ENCODE results near the gene NIP7. TPM values are rescaled to one million over a fixed set of nuclear protein-coding genes. Genes with fewer than 3 reads are reported as not detected.
"Not testable (repeated sequence)": the region's sequence is repeated elsewhere in the genome, so short reads cannot be mapped to it uniquely, and the experiment has no call there.

NIP7 gene
- total RNA-seq, 1 experiment from 2014 or later = 62.8 TPM

GRCh38 chr16:69351309-69352027, 11.9 kb downstream of the NIP7 start, which contains the start of gene TMED6:
Gene TMED6 (minus strand): TSS chr16:69351786. CDS start chr16:69351753, 33 bp downstream.
- intact Hi-C loops (cut with micrococcal nuclease) = no loop called here
- Histone ChIP-seq H3K27me3 (ENCODE audit: insufficient read depth, low read length) (no peaks in the 10 kb centered on the region), H3K4me2 (ENCODE audit: low read length) (no peak within 1 kb of the TSS), H3K27ac (ENCODE audit: low read depth, low read length) (no peak within 1 kb of the TSS), H3K4me1 (ENCODE audit: control insufficient read depth in 1 of 2, insufficient read depth in 2 of 2, low read length in 2 of 2) (no peaks in the 10 kb centered on the region), H3K79me2 (ENCODE audit: insufficient read depth, low read length) (no peaks in the 10 kb centered on the region), H4K20me1 (ENCODE audit: insufficient read depth) (no peaks in the 10 kb centered on the region), H3K4me3 (replicated peaks in 1 of 2; ENCODE audit: low read depth in 1 of 2, low read length in 2 of 2) (no peak within 1 kb of the TSS), H3K9me2 (ENCODE audit: insufficient read depth) (no peaks in the 10 kb centered on the region), H3K36me3 (ENCODE audit: control insufficient read depth in 1 of 2, insufficient read depth in 2 of 2, low read length in 2 of 2) (peaks cover 13 to 18% of the 10 kb centered on the region in 2 experiments; a peak in 2 of 4 replicates), H2AFZ (ENCODE audit: low read depth, low read length, poor library complexity, severe bottlenecking) (no peak within 1 kb of the TSS), H3K9me3 (ENCODE audit: control insufficient read depth in 1 of 2, insufficient read depth in 1 of 2, low read depth in 1 of 2, low read length in 2 of 2) (no peaks in the 10 kb centered on the region), H3K9ac (ENCODE audit: low read length) (no peak within 1 kb of the TSS)
- TF ChIP-seq EZH2phosphoT487 (IDR thresholded peaks at IDR 0.05; ENCODE audit: borderline replicate concordance) (no peak), RAD21 (IDR thresholded peaks at IDR 0.05; ENCODE audit: low read depth) (no peak), POLR2AphosphoS5 (IDR thresholded peaks at IDR 0.05; ENCODE audit: low read depth, low read length) (no peak), TCF7L2 (IDR thresholded peaks at IDR 0.05; ENCODE audit: borderline replicate concordance, extremely low read depth, insufficient read depth, insufficient read length) (no peak), REST (IDR thresholded peaks at IDR 0.05; ENCODE audit: low read depth) (no peak), SP1 (IDR thresholded peaks at IDR 0.05; ENCODE audit: low read depth) (no peak), CBX3 (IDR thresholded peaks at IDR 0.05; ENCODE audit: low read depth) (no peak), CEBPB (IDR thresholded peaks at IDR 0.05; ENCODE audit: low read depth) (no peak), MAX (IDR thresholded peaks at IDR 0.05) (no peak), YY1 (IDR thresholded peaks at IDR 0.05; ENCODE audit: extremely low read depth, insufficient replicate concordance, low read depth, low read length) (no peak), EGR1 (IDR thresholded peaks at IDR 0.05; ENCODE audit: low read depth) (no peak), ZNF274 (IDR thresholded peaks at IDR 0.05; ENCODE audit: low read depth, low read length) (no peak)
- no TSS peak for BruUV-seq (replicated peaks)
- DNase-seq (ENCODE audit: low read depth, low spot score) (no peak), ATAC-seq (no peak)
- RAD21 ChIA-PET (ENCODE audit: low non-redundant PET in 1 of 2, low total read pairs in 2 of 2, uncharacterized antibody in 2 of 2, unreplicated experiment in 2 of 2) = no interaction called here
- CTCF ChIA-PET = no interaction called here
- POLR2A ChIA-PET = no interaction called here

GRCh38 chr16:69360070-69360469, 20.5 kb downstream of the NIP7 start:
- BruUV-seq (replicated peaks); H2AFZ ChIP-seq (ENCODE audit: low read depth, low read length, poor library complexity, severe bottlenecking); RAD21 ChIA-PET (ENCODE audit: low non-redundant PET in 1 of 2, low total read pairs in 2 of 2, uncharacterized antibody in 2 of 2, unreplicated experiment in 2 of 2); DNase-seq (ENCODE audit: low read depth, low spot score); H3K9ac ChIP-seq (ENCODE audit: low read length); intact Hi-C loops (cut with micrococcal nuclease); H3K9me3 ChIP-seq (ENCODE audit: control insufficient read depth in 1 of 2, insufficient read depth in 1 of 2, low read depth in 1 of 2, low read length in 2 of 2); H4K20me1 ChIP-seq (ENCODE audit: insufficient read depth); CTCF ChIA-PET; H3K9me2 ChIP-seq (ENCODE audit: insufficient read depth); H3K4me3 ChIP-seq (replicated peaks in 1 of 2; ENCODE audit: low read depth in 1 of 2, low read length in 2 of 2); H3K27me3 ChIP-seq (ENCODE audit: insufficient read depth, low read length); POLR2A ChIA-PET: not testable (repeated sequence)
- H3K27ac ChIP-seq (ENCODE audit: low read depth, low read length) = peak overlapping the region; percentile 40; the same call in 1 of the 2 replicates
- H3K4me2 ChIP-seq (ENCODE audit: low read length) = peak overlapping the region; percentile 46
- H3K4me1 ChIP-seq (ENCODE audit: control insufficient read depth in 1 of 2, insufficient read depth in 2 of 2, low read length in 2 of 2) = peaks cover 7 to 25% of the 10 kb centered on the region in 2 experiments
- H3K36me3 ChIP-seq (ENCODE audit: control insufficient read depth in 1 of 2, insufficient read depth in 2 of 2, low read length in 2 of 2) = peaks cover 24 to 36% of the 10 kb centered on the region in 2 experiments; a peak in 2 of 4 replicates
- H3K79me2 ChIP-seq (ENCODE audit: insufficient read depth, low read length) = peaks cover 13% of the 10 kb centered on the region
- peak; percentile 52 for ATAC-seq

All from HCT116 (cell line).